Right atrium auricular region (tissue), 2 donors: ENCODE data around the gene GDPGP1. TPM values are rescaled to one million over a fixed set of nuclear protein-coding genes. Genes with fewer than 3 reads are reported as not detected.
"Not testable (repeated sequence)": the region's sequence is repeated elsewhere in the genome, so short reads cannot be mapped to it uniquely, and the experiment has no call there.

Experiments used
- DNase-seq: peaks from one replicate; pipeline ENCODE4 v3.0.0-alpha.2; 2019; ENCODE audit warnings: low spot score
- H3K27ac ChIP-seq, 2 donors: fragments of 200-600 bp; sonication (generic); 1 replicate in 1 of 2; 2 replicates in 1 of 2; pipeline ENCODE4 v1.5.1; 2016 to 2019
- H3K27me3 ChIP-seq, 2 donors: fragments of 200-600 bp; sonication (generic); one replicate each; pipeline versions ENCODE4 v1.5.1 to v1.6.0; 2017 to 2019
- H3K36me3 ChIP-seq: fragments of 200-600 bp; sonication (generic); one replicate; pipeline ENCODE4 v1.5.1; 2016
- H3K4me1 ChIP-seq, 2 donors: fragments of 200-600 bp; sonication (generic); one replicate each; pipeline versions ENCODE4 v1.5.1 to v1.6.0; 2017 to 2019
- H3K4me3 ChIP-seq, 2 donors: fragments of 200-600 bp; sonication (generic); 1 replicate in 1 of 2; 2 replicates in 1 of 2; pipeline ENCODE4 v1.5.1; 2017 to 2019; ENCODE audit warnings: mild to moderate bottlenecking in 1 of 2, moderate library complexity in 1 of 2
- H3K9me3 ChIP-seq, 2 donors: fragments of 200-600 bp; sonication (generic); one replicate each; pipeline ENCODE4 v1.5.1; 2019
- total RNA-seq, 2 donors: library from RNA; depleted of rRNA; stranded (reverse); fragments of >200 nt; gene quantifications; one replicate each; pipeline ENCODE4 v1.1.0, GENCODE V29; 2016
- TF ChIP-seq, protein P1 (sequence below), 2 donors: fragments of 200-600 bp; sonication (generic); IDR thresholded peaks; one replicate each; pipeline ENCODE4 v1.5.1; 2019; ENCODE audit warnings: antibody characterized with exemption in 2 of 2

Gene GDPGP1
- total RNA-seq, 2 donors from 2014 or later = 8.6 to 16.1 TPM

DNA sequence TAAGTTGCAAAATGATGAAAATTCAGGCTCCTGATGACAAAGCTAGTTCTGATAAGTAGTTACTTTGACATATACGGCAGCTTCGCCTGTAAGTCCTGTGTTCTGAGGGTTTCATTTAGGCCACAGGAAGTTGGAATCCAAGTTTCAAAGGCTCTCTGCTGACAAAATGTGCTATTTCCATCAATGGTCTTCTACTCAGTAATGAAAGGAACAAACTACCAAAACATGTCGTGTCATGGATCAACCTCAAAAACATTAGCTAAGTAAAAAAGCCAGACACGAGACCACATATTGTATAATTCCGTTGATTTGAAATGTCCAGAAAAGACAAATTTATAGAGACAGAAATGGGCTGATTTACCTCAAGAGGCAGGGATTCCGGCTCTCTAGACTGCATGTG is 53.9 kb downstream of the GDPGP1 start:
- Histone ChIP-seq H3K4me1 (no peaks in the 10 kb centered on the region), H3K4me3 (no peak overlapping the region), H3K36me3 (no peaks in the 10 kb centered on the region), H3K27ac (no peak overlapping the region), H3K9me3 (no peaks in the 10 kb centered on the region), H3K27me3 (no peaks in the 10 kb centered on the region)
- DNase-seq = no peak
- TF ChIP-seq, protein P1, sequence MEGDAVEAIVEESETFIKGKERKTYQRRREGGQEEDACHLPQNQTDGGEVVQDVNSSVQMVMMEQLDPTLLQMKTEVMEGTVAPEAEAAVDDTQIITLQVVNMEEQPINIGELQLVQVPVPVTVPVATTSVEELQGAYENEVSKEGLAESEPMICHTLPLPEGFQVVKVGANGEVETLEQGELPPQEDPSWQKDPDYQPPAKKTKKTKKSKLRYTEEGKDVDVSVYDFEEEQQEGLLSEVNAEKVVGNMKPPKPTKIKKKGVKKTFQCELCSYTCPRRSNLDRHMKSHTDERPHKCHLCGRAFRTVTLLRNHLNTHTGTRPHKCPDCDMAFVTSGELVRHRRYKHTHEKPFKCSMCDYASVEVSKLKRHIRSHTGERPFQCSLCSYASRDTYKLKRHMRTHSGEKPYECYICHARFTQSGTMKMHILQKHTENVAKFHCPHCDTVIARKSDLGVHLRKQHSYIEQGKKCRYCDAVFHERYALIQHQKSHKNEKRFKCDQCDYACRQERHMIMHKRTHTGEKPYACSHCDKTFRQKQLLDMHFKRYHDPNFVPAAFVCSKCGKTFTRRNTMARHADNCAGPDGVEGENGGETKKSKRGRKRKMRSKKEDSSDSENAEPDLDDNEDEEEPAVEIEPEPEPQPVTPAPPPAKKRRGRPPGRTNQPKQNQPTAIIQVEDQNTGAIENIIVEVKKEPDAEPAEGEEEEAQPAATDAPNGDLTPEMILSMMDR (IDR thresholded peaks at IDR 0.05) = no peak

DNA sequence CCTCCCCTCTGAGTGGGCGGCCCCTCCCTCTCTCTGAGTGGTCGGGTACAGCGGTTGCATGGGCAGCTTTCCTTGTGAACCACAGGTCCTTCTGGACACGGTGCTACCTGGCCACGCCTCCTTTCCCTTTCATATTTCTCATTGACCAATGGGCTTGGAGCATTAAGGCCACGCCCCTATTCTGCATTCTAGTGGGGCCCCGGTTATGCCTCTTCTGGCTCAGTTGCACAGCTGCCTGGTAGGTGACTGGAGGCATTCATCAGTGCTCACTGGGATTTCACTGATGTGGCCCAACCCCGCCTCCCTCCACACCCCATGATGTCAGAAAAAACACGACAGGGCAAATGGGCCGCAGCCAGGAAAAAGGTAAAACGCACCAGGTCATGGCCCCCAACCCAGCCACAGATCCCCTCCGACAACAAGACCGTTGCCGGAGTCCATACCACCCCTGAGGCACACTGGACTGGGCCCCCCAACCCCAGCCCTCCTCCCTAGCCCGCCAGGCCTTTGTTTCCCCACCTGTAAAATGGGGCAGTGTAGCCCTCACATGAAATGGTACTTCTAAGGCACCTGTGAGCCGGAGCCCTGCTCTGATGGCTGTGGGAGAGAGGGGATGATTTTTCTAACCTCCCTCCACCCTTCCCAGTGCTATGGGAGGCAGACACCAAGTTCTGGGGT is 57.8 kb downstream of the GDPGP1 start:
- DNase-seq = peak; percentile 28
- H3K36me3 ChIP-seq = no peaks in the 10 kb centered on the region

DNA sequence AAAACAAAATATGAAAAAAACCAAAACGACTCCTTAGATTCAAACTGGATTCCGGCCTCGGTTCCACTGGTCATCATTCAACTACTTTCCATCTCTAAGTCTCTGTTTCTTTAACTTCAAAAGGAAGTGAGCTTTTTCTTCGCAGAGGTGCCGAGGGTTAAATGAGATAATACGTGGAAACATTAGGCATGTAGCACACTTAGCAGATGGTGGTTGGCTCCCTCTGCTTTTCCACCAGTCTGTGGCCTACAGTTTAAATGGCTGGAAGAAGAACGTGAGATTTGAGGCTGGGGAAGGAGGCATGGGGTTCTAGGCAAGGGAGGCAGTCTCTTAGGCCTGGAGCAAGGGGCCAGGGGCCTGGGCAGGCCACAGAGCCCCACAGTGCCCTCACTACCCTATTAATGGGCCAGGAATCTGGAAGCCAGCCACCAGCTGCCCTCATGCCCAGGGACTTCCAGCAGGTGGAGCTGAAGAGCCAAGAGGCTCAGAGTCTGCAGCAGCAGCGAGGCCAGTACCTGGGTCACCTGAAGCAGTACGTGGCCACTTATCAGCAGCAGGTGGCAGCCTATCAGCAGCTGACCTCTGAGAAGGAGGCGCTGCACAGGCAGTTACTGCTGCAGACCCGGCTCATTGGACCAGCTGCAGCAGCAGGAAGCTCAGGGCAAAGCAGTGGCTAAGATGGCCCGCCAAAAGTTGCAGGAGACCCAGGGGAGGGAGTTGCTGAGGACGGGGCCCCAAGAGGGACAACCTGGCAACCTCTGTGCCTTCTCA is 59.2 kb downstream of the GDPGP1 start:
- not testable (repeated sequence) for H3K27me3 ChIP-seq, H3K27ac ChIP-seq, H3K4me3 ChIP-seq, H3K36me3 ChIP-seq, H3K9me3 ChIP-seq
- peak; percentile 69 for DNase-seq
- TF ChIP-seq, protein P1 (IDR thresholded peaks at IDR 0.05) = peak; percentile 68 to 85
- H3K4me1 ChIP-seq = peaks cover 0 to 12% of the 10 kb centered on the region in 2 donors

More for the DNA sequence above, 57.8 kb downstream of the GDPGP1 start:
- H3K27me3 ChIP-seq = no peaks in the 10 kb centered on the region
- H3K4me1 ChIP-seq = peaks cover 0 to 12% of the 10 kb centered on the region in 2 donors
- H3K27ac ChIP-seq = no peak overlapping the region
- H3K4me3 ChIP-seq = no peak overlapping the region
- no peaks in the 10 kb centered on the region for H3K9me3 ChIP-seq
- TF ChIP-seq, protein P1 (IDR thresholded peaks at IDR 0.05) = no peak

DNA sequence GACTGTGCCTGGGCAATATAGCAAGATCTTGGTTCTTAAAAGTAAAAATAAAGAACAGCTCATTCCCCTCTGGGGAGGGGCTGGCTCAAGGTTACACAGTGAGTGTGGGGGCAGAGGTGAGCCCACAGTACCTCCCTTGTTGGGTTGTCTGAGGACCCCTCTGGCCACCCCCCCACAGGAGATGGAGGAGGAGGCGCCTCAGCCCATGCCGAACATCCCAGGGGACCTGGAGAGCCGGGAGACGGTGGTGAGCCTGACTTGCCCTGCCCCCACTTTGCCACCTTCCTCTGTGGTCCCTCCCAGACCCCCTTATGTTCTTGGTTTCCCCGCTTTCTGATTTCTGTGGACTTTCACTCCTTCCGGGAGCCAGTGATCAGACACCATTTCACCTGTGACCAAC is 60.1 kb downstream of the GDPGP1 start:
- TF ChIP-seq, protein P1 (IDR thresholded peaks at IDR 0.05) = no peak
- DNase-seq = peak; percentile 23
- Histone ChIP-seq H3K9me3 (no peaks in the 10 kb centered on the region), H3K27me3 (no peaks in the 10 kb centered on the region), H3K27ac (no peak overlapping the region), H3K36me3 (no peaks in the 10 kb centered on the region), H3K4me3 (no peak overlapping the region), H3K4me1 (peaks cover 0 to 12% of the 10 kb centered on the region in 2 donors)

DNA sequence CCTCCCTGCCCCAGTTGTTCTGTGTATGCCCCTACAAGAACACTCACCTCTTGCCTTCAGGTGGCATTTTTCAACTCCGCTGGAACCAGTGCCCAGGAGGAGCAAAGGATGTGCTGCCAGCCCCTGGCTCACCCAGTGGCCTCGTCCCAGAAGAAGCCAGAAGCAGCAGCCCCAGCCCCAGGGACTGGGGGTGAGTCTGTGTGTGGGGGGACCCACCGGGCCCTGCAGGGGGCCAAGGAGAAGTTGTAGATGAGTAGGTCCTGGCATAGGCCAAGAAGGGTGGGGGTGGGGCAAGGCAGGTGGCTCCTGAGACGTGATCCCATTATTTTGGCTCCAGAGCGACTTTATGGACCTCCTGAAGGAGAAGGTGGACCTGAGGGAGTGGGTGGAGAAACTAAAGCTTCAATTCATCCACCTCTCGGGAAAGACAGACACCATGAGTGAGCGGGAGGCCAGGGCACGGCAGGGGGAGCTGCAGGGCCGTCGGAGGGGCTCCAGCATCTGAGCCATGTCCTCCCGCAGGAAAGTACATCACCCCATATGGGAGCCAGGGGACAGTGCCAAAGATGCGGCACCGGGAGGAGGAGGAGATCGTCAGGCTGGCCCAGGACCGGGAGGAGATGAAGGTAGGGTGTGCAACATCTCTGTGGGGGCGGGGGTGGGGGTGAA is 60.7 kb downstream of the GDPGP1 start:
- H3K4me1 ChIP-seq = peaks cover 0 to 12% of the 10 kb centered on the region in 2 donors
- no peaks in the 10 kb centered on the region for H3K9me3 ChIP-seq
- no peak overlapping the region for H3K4me3 ChIP-seq
- peak; percentile 36 for DNase-seq
- no peaks in the 10 kb centered on the region for H3K36me3 ChIP-seq
- no peak overlapping the region for H3K27ac ChIP-seq
- TF ChIP-seq, protein P1 (IDR thresholded peaks at IDR 0.05) = no peak
- no peaks in the 10 kb centered on the region for H3K27me3 ChIP-seq
